ENCODE results near the gene LTO1.

The LTO1 gene

DNA sequence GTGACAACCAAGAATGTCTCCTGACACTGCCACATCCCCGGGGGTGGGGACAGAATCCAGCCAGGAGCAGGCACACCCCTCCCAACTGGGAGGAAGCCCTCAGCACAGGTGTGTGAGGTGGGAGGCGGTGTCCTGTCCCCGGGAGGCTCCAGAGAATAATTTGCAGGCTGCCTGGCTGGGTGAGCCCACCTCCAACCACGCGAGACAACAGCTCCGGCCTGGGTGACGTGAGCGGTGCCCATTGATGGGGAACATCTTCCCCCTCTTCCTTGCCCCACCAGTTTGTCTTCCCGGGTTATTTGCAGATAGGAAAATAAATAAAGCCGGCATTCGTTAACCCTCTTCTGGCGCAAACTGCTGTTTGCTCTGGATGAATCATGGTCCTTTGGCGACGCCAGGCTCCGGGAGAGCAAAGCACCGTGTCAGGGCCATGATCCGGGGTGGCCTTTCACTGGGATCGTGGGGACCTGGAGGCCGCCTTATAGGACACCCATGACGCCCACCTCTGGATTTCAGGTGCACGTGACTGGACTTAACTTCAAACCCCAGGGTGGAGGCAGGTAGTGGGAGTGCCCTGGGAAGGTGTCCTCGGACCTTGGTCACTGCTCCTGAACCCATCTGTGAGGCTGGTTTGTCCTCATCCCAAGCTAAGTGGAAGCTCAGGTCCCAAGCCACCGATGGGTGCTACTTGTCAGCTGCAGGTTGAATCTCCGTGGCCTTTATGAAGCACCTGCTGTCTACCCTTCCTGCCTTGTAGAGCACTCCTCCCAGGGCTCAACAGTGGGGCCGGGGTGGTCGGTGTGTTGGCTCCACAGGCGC is 20.3 kb downstream of the LTO1 start:
- 94% methylated on average over 22 of the region's 27 CpGs for WGBS (ENCODE audit: insufficient coverage)
- DNase-seq: no peak

GRCh38 chr11:69654001-69654659 is 21.0 kb downstream of the LTO1 start:
- H3K27me3 ChIP-seq (replicated peaks in 2 of 5; ENCODE audit: control insufficient read depth in 4 of 5, insufficient read depth in 5 of 5, low read length in 4 of 5): no peaks in the 10 kb centered on the region
- no peak overlapping the region for H3K4me3 ChIP-seq (ENCODE audit: control insufficient read depth in 1 of 7, extremely low read depth in 1 of 7, insufficient read depth in 4 of 7, low read depth in 2 of 7, low read length in 6 of 7)
- CTCF ChIA-PET: no interaction called here
- peaks cover 0 to 7% (median 3%) of the 10 kb centered on the region in 4 experiments for H3K4me1 ChIP-seq (ENCODE audit: control extremely low read depth in 1 of 4, control insufficient read depth in 4 of 4, insufficient read depth in 4 of 4, low read length in 3 of 4)
- POLR2A ChIA-PET: no interaction called here
- H3K9me3 ChIP-seq (ENCODE audit: control extremely low read depth in 1 of 5, control insufficient read depth in 4 of 5, insufficient read depth in 2 of 5, low read depth in 1 of 5, low read length in 4 of 5): no peaks in the 10 kb centered on the region
- DNase-seq: no peak
- WGBS (ENCODE audit: insufficient coverage): 91% methylated on average over 38 of the region's 38 CpGs
- no peaks in the 10 kb centered on the region for H3K36me3 ChIP-seq (ENCODE audit: control insufficient read depth in 4 of 4, insufficient read depth in 4 of 4, low read length in 3 of 4)
- no peak overlapping the region for H3K27ac ChIP-seq (ENCODE audit: insufficient read depth in 1 of 2, low read depth in 1 of 2, low read length in 2 of 2, poor library complexity in 1 of 2, severe bottlenecking in 2 of 2)

More for the DNA sequence above, 20.3 kb downstream of the LTO1 start:
- H3K9me3 ChIP-seq (ENCODE audit: control extremely low read depth in 1 of 5, control insufficient read depth in 4 of 5, insufficient read depth in 2 of 5, low read depth in 1 of 5, low read length in 4 of 5): no peaks in the 10 kb centered on the region
- no peaks in the 10 kb centered on the region for H3K27me3 ChIP-seq (replicated peaks in 2 of 5; ENCODE audit: control insufficient read depth in 4 of 5, insufficient read depth in 5 of 5, low read length in 4 of 5)
- H3K27ac ChIP-seq (ENCODE audit: insufficient read depth in 1 of 2, low read depth in 1 of 2, low read length in 2 of 2, poor library complexity in 1 of 2, severe bottlenecking in 2 of 2): no peak overlapping the region
- H3K4me1 ChIP-seq (ENCODE audit: control extremely low read depth in 1 of 4, control insufficient read depth in 4 of 4, insufficient read depth in 4 of 4, low read length in 3 of 4): peaks cover 0 to 5% (median 2%) of the 10 kb centered on the region in 4 experiments
- ChIA-PET POLR2A (no interaction called here), CTCF (interaction anchor here (1.2 to 1.5 kb wide), 3 partner anchors 12 to 555 kb away, joined by 3 read pairs; no protein-coding TSS in a partner anchor)
- no peak overlapping the region for H3K4me3 ChIP-seq (ENCODE audit: control insufficient read depth in 1 of 7, extremely low read depth in 1 of 7, insufficient read depth in 4 of 7, low read depth in 2 of 7, low read length in 6 of 7)
- H3K36me3 ChIP-seq (ENCODE audit: control insufficient read depth in 4 of 4, insufficient read depth in 4 of 4, low read length in 3 of 4): no peaks in the 10 kb centered on the region

DNA sequence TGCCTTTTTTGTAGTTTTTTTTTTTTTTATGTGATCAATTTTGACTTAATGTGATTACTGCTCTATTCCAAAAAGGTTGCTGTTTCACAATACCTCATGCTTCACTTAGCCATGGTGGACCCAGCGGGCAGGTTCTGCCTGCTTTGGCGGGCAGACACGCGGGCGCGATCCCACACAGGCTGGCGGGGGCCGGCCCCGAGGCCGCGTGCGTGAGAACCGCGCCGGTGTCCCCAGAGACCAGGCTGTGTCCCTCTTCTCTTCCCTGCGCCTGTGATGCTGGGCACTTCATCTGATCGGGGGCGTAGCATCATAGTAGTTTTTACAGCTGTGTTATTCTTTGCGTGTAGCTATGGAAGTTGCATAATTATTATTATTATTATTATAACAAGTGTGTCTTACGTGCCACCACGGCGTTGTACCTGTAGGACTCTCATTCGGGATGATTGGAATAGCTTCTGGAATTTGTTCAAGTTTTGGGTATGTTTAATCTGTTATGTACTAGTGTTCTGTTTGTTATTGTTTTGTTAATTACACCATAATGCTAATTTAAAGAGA is 21.7 kb downstream of the LTO1 start:
- DNase-seq: no peak
- Histone ChIP-seq H3K9me3 (ENCODE audit: control extremely low read depth in 1 of 5, control insufficient read depth in 4 of 5, insufficient read depth in 2 of 5, low read depth in 1 of 5, low read length in 4 of 5) (no peaks in the 10 kb centered on the region), H3K4me3 (ENCODE audit: control insufficient read depth in 1 of 7, extremely low read depth in 1 of 7, insufficient read depth in 4 of 7, low read depth in 2 of 7, low read length in 6 of 7) (no peak overlapping the region), H3K27me3 (replicated peaks in 2 of 5; ENCODE audit: control insufficient read depth in 4 of 5, insufficient read depth in 5 of 5, low read length in 4 of 5) (no peaks in the 10 kb centered on the region), H3K36me3 (ENCODE audit: control insufficient read depth in 4 of 4, insufficient read depth in 4 of 4, low read length in 3 of 4) (no peaks in the 10 kb centered on the region), H3K27ac (ENCODE audit: insufficient read depth in 1 of 2, low read depth in 1 of 2, low read length in 2 of 2, poor library complexity in 1 of 2, severe bottlenecking in 2 of 2) (no peak overlapping the region), H3K4me1 (ENCODE audit: control extremely low read depth in 1 of 4, control insufficient read depth in 4 of 4, insufficient read depth in 4 of 4, low read length in 3 of 4) (peaks cover 0 to 7% (median 3%) of the 10 kb centered on the region in 4 experiments)
- ChIA-PET CTCF (no interaction called here), POLR2A (no interaction called here)
- WGBS (ENCODE audit: insufficient coverage): 95% methylated on average over 14 of the region's 23 CpGs

- Histone ChIP-seq H3K4me3 (ENCODE audit: control insufficient read depth in 1 of 7, extremely low read depth in 1 of 7, insufficient read depth in 4 of 7, low read depth in 2 of 7, low read length in 6 of 7) (no peak overlapping the region), H3K4me1 (ENCODE audit: control extremely low read depth in 1 of 4, control insufficient read depth in 4 of 4, insufficient read depth in 4 of 4, low read length in 3 of 4) (peaks cover 0 to 8% (median 4%) of the 10 kb centered on the region in 4 experiments), H3K9me3 (ENCODE audit: control extremely low read depth in 1 of 5, control insufficient read depth in 4 of 5, insufficient read depth in 2 of 5, low read depth in 1 of 5, low read length in 4 of 5) (no peaks in the 10 kb centered on the region), H3K27ac (ENCODE audit: insufficient read depth in 1 of 2, low read depth in 1 of 2, low read length in 2 of 2, poor library complexity in 1 of 2, severe bottlenecking in 2 of 2) (no peak overlapping the region), H3K27me3 (replicated peaks in 2 of 5; ENCODE audit: control insufficient read depth in 4 of 5, insufficient read depth in 5 of 5, low read length in 4 of 5) (no peaks in the 10 kb centered on the region), H3K36me3 (ENCODE audit: control insufficient read depth in 4 of 4, insufficient read depth in 4 of 4, low read length in 3 of 4) (no peaks in the 10 kb centered on the region)
- DNase-seq: no peak
- 88% methylated on average over 5 of the region's 11 CpGs for WGBS (ENCODE audit: insufficient coverage)
- ChIA-PET CTCF (no interaction called here), POLR2A (no interaction called here)
Observed at GRCh38 chr11:69652999-69653398, 22.2 kb downstream of the LTO1 start.

GRCh38 chr11:69651834-69652620 is 23.1 kb downstream of the LTO1 start:
- Histone ChIP-seq H3K27me3 (replicated peaks in 2 of 5; ENCODE audit: control insufficient read depth in 4 of 5, insufficient read depth in 5 of 5, low read length in 4 of 5) (no peaks in the 10 kb centered on the region), H3K27ac (ENCODE audit: insufficient read depth in 1 of 2, low read depth in 1 of 2, low read length in 2 of 2, poor library complexity in 1 of 2, severe bottlenecking in 2 of 2) (no peak overlapping the region), H3K36me3 (ENCODE audit: control insufficient read depth in 4 of 4, insufficient read depth in 4 of 4, low read length in 3 of 4) (no peaks in the 10 kb centered on the region), H3K9me3 (ENCODE audit: control extremely low read depth in 1 of 5, control insufficient read depth in 4 of 5, insufficient read depth in 2 of 5, low read depth in 1 of 5, low read length in 4 of 5) (no peaks in the 10 kb centered on the region), H3K4me3 (ENCODE audit: control insufficient read depth in 1 of 7, extremely low read depth in 1 of 7, insufficient read depth in 4 of 7, low read depth in 2 of 7, low read length in 6 of 7) (no peak overlapping the region), H3K4me1 (ENCODE audit: control extremely low read depth in 1 of 4, control insufficient read depth in 4 of 4, insufficient read depth in 4 of 4, low read length in 3 of 4) (peaks cover 0 to 14% (median 7%) of the 10 kb centered on the region in 4 experiments)
- DNase-seq: no peak
- ChIA-PET CTCF (no interaction called here), POLR2A (no interaction called here)
- WGBS (ENCODE audit: insufficient coverage): 96% methylated on average over 4 of the region's 15 CpGs

DNA sequence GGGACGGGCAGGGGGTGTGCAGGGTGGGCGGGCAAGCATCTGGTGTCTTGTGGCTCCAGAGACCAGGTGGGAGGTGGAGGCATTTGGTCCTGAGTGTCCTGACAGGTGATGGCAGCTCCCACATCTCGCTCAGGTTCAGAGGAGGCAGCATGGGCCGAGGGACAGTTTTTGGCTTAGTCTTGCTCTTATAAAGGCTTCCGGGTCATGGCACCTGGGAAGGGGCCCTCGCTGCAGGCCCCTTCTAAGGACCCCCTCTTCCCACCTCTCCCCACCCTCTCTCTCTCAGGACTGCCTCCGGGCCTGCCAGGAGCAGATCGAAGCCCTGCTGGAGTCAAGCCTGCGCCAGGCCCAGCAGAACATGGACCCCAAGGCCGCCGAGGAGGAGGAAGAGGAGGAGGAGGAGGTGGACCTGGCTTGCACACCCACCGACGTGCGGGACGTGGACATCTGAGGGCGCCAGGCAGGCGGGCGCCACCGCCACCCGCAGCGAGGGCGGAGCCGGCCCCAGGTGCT is 24.3 kb downstream of the LTO1 start:
- POLR2A ChIA-PET: no interaction called here
- 95% methylated on average over 21 of the region's 23 CpGs for WGBS (ENCODE audit: insufficient coverage)

More for the DNA sequence above, 24.3 kb downstream of the LTO1 start:
- H3K4me1 ChIP-seq (ENCODE audit: control extremely low read depth in 1 of 4, control insufficient read depth in 4 of 4, insufficient read depth in 4 of 4, low read length in 3 of 4): peaks cover 0 to 14% (median 7%) of the 10 kb centered on the region in 4 experiments
- no peaks in the 10 kb centered on the region for H3K36me3 ChIP-seq (ENCODE audit: control insufficient read depth in 4 of 4, insufficient read depth in 4 of 4, low read length in 3 of 4)
- no peak for DNase-seq
- CTCF ChIA-PET: no interaction called here
- no peak overlapping the region for H3K4me3 ChIP-seq (ENCODE audit: control insufficient read depth in 1 of 7, extremely low read depth in 1 of 7, insufficient read depth in 4 of 7, low read depth in 2 of 7, low read length in 6 of 7)
- H3K27ac ChIP-seq (ENCODE audit: insufficient read depth in 1 of 2, low read depth in 1 of 2, low read length in 2 of 2, poor library complexity in 1 of 2, severe bottlenecking in 2 of 2): no peak overlapping the region
- H3K9me3 ChIP-seq (ENCODE audit: control extremely low read depth in 1 of 5, control insufficient read depth in 4 of 5, insufficient read depth in 2 of 5, low read depth in 1 of 5, low read length in 4 of 5): no peaks in the 10 kb centered on the region
- no peaks in the 10 kb centered on the region for H3K27me3 ChIP-seq (replicated peaks in 2 of 5; ENCODE audit: control insufficient read depth in 4 of 5, insufficient read depth in 5 of 5, low read length in 4 of 5)

Measured in common myeloid progenitor, CD34-positive (primary cell).